ENCODE results near the gene INAFM2.
A peak's percentile ranks its signal among the peaks of the same experiment; 100 is the strongest.

Gene INAFM2

GRCh38 chr15:40287505-40287904 is 36.0 kb upstream of the INAFM2 start:
- DNase-seq (ENCODE audit: low read depth) = no peak
- H3K4me3 ChIP-seq (ENCODE audit: control insufficient read depth, low read depth, low read length) = no peak overlapping the region
- TF ChIP-seq CTCF (IDR thresholded peaks at IDR 0.05; ENCODE audit: control insufficient read depth, insufficient read depth, low read depth, low read length, missing control alignments) = no peak

- no peak for DNase-seq (ENCODE audit: low read depth)
These were observed 35.5 kb upstream of the INAFM2 start for GRCh38 chr15:40287968-40288367.

GRCh38 chr15:40289140-40289775 is 34.2 kb upstream of the INAFM2 start:
- no peak for TF ChIP-seq CTCF (IDR thresholded peaks at IDR 0.05; ENCODE audit: control insufficient read depth, insufficient read depth, low read depth, low read length, missing control alignments)
- DNase-seq (ENCODE audit: low read depth) = no peak

More at GRCh38 chr15:40287968-40288367, 35.5 kb upstream of the INAFM2 start:
- TF ChIP-seq CTCF (IDR thresholded peaks at IDR 0.05; ENCODE audit: control insufficient read depth, insufficient read depth, low read depth, low read length, missing control alignments) = no peak
- H3K4me3 ChIP-seq (ENCODE audit: control insufficient read depth, low read depth, low read length) = no peak overlapping the region

GRCh38 chr15:40290545-40290917 is 33.0 kb upstream of the INAFM2 start:
- no peak overlapping the region for H3K4me3 ChIP-seq (ENCODE audit: control insufficient read depth, low read depth, low read length)
- no peak for TF ChIP-seq CTCF (IDR thresholded peaks at IDR 0.05; ENCODE audit: control insufficient read depth, insufficient read depth, low read depth, low read length, missing control alignments)
- no peak for DNase-seq (ENCODE audit: low read depth)

More at GRCh38 chr15:40289140-40289775, 34.2 kb upstream of the INAFM2 start:
- no peak overlapping the region for H3K4me3 ChIP-seq (ENCODE audit: control insufficient read depth, low read depth, low read length)

- no peak for TF ChIP-seq CTCF (IDR thresholded peaks at IDR 0.05; ENCODE audit: control insufficient read depth, insufficient read depth, low read depth, low read length, missing control alignments)
- DNase-seq (ENCODE audit: low read depth) = no peak
- peak overlapping the region; percentile 22 for H3K4me3 ChIP-seq (ENCODE audit: control insufficient read depth, low read depth, low read length)
These were observed 32.4 kb upstream of the INAFM2 start for GRCh38 chr15:40290918-40291574.

- no peak for TF ChIP-seq CTCF (IDR thresholded peaks at IDR 0.05; ENCODE audit: control insufficient read depth, insufficient read depth, low read depth, low read length, missing control alignments)
- DNase-seq (ENCODE audit: low read depth) = no peak
- no peak overlapping the region for H3K4me3 ChIP-seq (ENCODE audit: control insufficient read depth, low read depth, low read length)
These were observed 31.2 kb upstream of the INAFM2 start for GRCh38 chr15:40292246-40292645.
